ENCODE data around the gene PODXL2. TPM values are rescaled to one million over a fixed set of nuclear protein-coding genes. Genes with fewer than 3 reads are reported as not detected.

Gene PODXL2
- total RNA-seq, 1 experiment from 2014 or later: 13.0 TPM

GRCh38 chr3:127707851-127708411 is 78.9 kb downstream of the PODXL2 start:
- no peak for DNase-seq (ENCODE audit: low spot score)

GRCh38 chr3:127708837-127709236 is 79.9 kb downstream of the PODXL2 start:
- DNase-seq (ENCODE audit: low spot score): no peak

GRCh38 chr3:127709320-127710060 is 80.5 kb downstream of the PODXL2 start:
- DNase-seq (ENCODE audit: low spot score): no peak

- no peak for DNase-seq (ENCODE audit: low spot score)
These were observed 81.4 kb downstream of the PODXL2 start for GRCh38 chr3:127710155-127710941.

GRCh38 chr3:127711021-127711695 is 82.2 kb downstream of the PODXL2 start:
- no peak for DNase-seq (ENCODE audit: low spot score)

GRCh38 chr3:127711896-127712295 is 82.9 kb downstream of the PODXL2 start:
- DNase-seq (ENCODE audit: low spot score): no peak

GRCh38 chr3:127712461-127712860 is 83.5 kb downstream of the PODXL2 start:
- no peak for DNase-seq (ENCODE audit: low spot score)

- no peak for DNase-seq (ENCODE audit: low spot score)
These were observed 84.1 kb downstream of the PODXL2 start for GRCh38 chr3:127712881-127713771.

GRCh38 chr3:127714125-127714571 is 85.2 kb downstream of the PODXL2 start:
- no peak for DNase-seq (ENCODE audit: low spot score)

- DNase-seq (ENCODE audit: low spot score): no peak
These were observed 85.9 kb downstream of the PODXL2 start for GRCh38 chr3:127714866-127715265.

- no peak for DNase-seq (ENCODE audit: low spot score)
These were observed 86.5 kb downstream of the PODXL2 start for GRCh38 chr3:127715532-127715931.

GRCh38 chr3:127716384-127716783 is 87.4 kb downstream of the PODXL2 start:
- no peak for DNase-seq (ENCODE audit: low spot score)

GRCh38 chr3:127717357-127718244 is 88.6 kb downstream of the PODXL2 start:
- no peak for DNase-seq (ENCODE audit: low spot score)

GRCh38 chr3:127718245-127718915 is 89.4 kb downstream of the PODXL2 start:
- DNase-seq (ENCODE audit: low spot score): no peak

- DNase-seq (ENCODE audit: low spot score): no peak
These were observed 89.9 kb downstream of the PODXL2 start for GRCh38 chr3:127718916-127719290.

GRCh38 chr3:127719369-127719768 is 90.4 kb downstream of the PODXL2 start:
- DNase-seq (ENCODE audit: low spot score): no peak

GRCh38 chr3:127720161-127720823 is 91.3 kb downstream of the PODXL2 start:
- DNase-seq (ENCODE audit: low spot score): no peak

GRCh38 chr3:127720985-127721935 is 92.3 kb downstream of the PODXL2 start:
- no peak for DNase-seq (ENCODE audit: low spot score)

Data from H4 (cell line).